GM18870 (cell line): ENCODE results near the gene ATP5PB.

Experiments used
- ATAC-seq: cut with Tn5 transposase; IDR thresholded peaks from one replicate; pipeline ENCODE4 v1.9.1; 2021; ENCODE audit warnings: moderate library complexity; ENCODE audit not compliant: unreplicated experiment

The ATP5PB gene

GRCh38 chr1:111504097-111504496, 54.8 kb downstream of the ATP5PB start:
- no peak for ATAC-seq

GRCh38 chr1:111505641-111506119, 56.4 kb downstream of the ATP5PB start:
- peak; percentile 41 for ATAC-seq

GRCh38 chr1:111506561-111506960, 57.3 kb downstream of the ATP5PB start:
- ATAC-seq = no peak

DNA sequence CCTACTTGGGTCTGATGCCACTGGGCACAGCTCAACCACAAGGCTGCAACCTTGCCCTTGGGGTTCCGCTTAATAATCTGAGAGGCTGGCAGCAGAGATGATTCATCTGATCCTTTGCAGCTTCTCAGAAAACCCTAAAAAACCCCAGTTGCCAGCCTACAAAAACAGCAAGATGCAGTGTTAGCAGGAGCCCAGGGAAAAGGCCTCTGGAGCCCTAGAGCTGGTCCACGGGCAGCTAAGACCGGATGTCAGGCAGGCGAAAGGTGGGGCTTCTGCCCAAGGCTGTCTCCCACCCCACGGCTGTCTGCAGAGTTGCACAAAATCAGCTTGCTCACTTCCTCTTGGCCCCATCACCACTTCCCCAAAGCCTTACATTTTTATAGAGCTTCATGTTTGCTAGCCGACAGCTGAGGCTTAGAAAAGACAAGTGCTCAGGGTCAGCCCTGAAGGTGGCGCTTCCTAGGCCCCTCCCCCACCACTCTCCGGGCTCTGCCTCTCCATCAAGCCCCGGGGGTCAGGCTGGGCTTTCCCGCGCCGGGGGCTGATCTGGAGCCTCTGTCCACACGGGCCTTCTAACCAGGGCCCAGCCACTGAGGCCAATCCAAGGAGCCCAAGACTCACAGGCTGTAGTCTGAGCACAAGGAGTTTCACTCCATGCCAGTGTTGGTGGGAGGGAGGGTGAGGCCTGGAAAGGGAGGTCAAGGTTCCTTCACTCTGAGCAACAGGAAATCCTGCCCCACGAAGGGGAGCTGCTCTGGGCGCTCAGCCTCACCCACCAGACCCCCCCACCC, 58.3 kb downstream of the ATP5PB start:
- ATAC-seq = peak; percentile 36

DNA sequence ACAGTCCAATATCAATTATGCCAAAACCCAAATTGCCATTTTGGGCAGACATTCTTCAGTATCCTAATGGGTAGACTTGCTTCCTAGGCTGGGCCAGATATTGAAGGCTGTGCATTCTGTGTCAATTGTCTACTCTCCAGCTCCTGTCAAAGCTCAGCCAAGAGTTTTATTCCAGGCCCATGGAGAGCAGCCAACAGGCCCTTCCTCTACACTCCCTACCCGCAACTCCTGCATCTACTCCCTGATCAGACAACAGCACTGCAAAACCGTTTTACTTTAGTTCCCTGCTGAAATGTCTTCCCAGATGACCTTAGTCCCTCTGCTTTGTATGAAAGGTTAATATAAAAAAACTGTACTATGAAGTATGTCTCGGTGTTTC, 60.7 kb downstream of the ATP5PB start:
- no peak for ATAC-seq

DNA sequence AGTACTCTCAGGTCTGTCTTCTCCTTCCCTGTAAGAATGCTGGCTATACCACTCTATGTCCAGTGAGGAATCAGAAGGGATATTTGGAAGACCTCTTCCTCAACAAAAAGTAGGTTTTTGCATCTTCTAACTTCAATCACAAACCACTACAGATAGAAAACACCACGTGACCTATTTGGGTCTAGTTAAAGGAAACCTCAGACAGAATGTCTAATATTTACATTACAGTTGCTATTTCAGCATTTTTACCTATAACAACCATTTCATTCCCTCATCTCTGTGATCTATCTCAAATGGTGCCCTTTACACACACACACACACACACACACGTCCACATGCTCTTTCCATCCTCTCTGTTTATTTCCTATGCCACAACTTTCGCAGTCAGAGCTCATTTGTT, 62.1 kb downstream of the ATP5PB start:
- ATAC-seq = no peak
